HG03342 (cell line): Measurements from ENCODE around the gene ZBTB5.
"Not testable (repeated sequence)": the region's sequence is repeated elsewhere in the genome, so short reads cannot be mapped to it uniquely, and the experiment has no call there.

Source experiments
- ATAC-seq: cut with Tn5 transposase; IDR thresholded peaks from one replicate; pipeline ENCODE4 v1.9.1; 2021; ENCODE audit warnings: mild to moderate bottlenecking, moderate library complexity; ENCODE audit not compliant: unreplicated experiment

Gene ZBTB5

DNA sequence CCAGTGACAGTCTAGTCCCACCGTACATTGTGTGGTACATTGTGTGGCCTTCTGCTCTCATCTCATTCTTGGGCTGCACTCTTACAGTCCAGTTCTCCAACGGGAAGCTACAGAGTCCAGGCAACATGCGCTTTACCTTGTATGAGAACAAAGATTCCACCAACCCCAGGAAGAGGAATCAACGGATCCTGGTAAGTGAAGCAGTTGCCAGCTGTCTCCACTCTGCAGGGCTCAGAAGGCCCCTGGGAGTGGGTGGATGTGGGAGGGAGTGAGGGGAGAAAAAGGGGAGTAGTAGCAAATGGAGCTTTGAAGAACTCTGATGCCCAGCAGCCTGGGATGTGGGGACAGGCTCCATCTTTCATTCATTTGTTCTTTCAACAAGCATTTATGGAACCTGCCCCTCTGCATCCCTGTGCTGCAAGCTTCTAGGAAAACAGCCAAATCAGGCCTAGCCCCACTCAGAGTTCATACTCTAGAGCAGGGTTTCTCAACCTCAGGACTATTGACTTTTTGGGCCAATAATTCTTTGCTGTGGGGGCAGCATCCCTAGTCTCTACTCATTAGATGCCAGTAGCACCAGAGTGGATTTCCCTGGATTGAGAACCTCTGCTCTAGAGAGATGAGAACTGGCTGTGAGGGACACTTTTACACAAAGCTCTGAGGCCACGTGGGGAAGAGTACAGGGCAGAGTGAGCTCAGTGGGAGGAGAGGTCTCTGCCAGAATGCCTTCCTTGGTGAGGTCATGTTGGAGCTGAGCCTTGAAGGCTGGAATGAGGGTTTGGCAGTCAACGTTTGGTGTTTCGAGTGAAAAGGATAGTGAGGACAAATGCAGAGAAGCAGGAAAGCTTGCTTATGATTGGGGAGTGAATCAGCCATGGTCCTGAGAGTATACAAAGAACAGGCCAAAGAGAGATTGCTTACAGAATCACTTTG lies 21.6 kb upstream of the ZBTB5 start:
- ATAC-seq = no peak

DNA sequence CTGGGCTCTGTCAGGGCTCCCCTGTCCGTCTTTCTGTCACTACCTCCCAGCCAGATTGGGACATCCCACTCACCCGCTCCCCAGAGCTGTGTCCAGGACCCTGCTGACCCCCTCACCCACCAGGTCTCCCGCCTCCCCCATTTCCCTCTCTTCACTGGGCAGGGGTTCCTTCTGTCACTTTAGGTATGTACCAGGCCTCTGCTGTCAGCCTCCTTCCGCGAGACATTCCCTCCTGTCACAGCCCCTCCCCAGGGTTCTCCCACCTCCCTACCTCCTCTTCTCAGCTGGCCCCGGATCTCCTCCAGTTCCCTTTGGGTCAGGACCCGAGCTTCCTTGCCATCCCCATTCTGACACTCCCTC lies 21.0 kb upstream of the ZBTB5 start:
- no peak for ATAC-seq

DNA sequence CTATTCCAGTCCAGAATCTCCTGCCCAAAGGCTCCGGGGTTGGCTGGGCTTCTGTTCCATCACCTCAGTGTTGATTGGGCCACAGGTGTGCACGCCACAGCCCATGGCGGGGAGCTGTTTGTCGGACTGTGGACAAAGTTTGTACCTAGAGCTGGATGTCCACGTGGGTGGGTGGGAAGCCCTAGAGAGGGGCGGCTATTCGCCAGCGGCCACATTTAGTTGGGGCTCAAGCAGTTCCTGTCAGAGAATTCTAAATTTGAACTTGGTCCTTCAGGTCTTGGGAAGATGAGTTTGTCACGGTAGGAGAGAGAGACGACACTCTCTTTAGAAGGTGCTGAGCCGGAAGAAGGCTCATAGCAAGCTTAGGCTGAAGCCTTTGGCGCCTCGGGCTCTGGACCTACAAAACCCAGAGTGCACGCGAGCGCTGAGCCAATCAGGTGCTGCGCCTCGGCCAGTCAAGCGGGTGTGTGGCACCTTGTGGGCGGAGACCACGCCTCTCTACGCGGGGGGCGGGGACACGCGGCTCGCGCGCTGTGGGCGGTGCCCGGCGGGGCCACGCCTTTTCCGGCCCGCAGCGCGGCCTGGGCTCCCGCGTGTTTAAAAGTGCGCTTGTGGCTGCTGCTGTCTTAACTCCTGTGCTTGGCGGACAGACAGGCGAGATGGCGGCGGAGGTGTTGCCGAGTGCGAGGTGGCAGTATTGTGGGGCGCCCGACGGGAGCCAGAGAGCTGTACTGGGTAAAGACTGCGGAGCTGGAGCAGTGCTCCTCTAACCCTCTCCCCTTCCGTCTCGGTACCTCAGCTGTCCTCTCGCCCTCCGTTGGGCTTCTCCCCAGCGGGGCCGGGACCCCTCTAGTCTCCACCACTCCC lies 20.4 kb upstream of the ZBTB5 start, which contains the start of gene POLR1E:
POLR1E (plus strand) TSS at position 560 of the 867 bp plus-strand sequence; CDS start at position 660, 100 bp downstream.
- ATAC-seq = peak; percentile 93

DNA sequence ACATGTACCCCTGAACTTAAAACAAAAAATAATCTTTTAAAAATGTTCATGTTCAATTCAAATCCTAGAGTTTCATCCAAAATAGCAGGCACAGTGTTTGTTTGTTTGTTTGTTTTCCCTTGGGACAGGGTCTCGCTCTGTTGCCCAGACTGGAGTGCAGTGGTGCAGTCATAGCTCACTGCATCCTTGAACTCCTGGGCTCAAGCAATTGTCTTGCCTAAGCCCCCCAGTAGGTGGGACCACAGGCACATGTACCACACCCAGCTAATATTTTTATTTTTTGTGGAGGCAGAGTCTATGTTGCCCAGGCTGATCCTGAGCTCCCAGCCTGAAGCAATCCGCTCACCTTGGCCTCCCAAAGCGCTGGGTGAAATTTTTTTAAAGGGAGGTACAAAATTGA lies 15.5 kb upstream of the ZBTB5 start:
- no peak for ATAC-seq

DNA sequence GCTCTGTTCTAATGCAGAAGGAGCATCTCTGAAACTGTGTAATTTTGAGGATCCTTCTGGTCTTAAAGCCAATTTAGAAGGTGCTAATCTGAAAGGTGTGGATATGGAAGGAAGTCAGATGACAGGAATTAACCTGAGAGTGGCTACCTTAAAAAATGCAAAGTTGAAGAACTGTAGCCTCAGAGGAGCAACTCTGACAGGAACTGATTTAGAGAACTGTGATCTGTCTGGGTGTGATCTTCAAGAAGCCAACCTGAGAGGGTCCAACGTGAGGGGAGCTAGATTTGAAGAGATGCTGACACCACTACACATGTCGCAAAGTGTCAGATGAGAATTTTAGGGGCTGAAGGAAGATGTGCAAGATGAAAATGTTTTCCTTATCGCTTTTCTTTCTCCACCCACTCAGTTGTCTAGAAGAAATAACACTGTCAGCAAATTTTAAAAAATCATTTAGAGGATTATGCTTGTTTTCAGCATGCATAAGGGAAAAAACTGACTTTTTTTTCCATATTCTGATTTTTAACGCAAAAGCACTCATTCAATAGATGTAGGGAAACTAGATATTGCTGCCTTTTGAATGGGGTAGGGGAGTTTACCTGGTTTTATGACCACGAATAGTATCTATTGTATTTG lies 12.9 kb upstream of the ZBTB5 start:
- ATAC-seq = not testable (repeated sequence)

DNA sequence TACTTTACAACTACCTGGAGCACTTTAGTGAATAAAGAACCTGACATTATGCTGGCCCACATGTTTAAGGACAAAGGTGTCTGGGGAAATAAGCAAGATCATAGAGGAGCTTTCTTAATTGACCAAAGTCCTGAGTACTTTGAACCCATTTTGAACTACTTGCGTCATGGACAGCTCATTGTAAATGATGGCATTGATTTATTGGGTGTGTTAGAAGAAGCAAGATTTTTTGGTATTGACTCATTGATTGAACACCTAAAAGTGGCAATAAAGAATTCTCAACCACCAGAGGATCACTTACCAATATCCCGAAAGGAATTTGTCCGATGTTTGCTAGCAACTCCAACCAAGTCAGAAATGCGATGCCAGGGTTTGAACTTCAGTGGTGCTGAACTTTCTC lies 12.2 kb upstream of the ZBTB5 start:
- not testable (repeated sequence) for ATAC-seq

DNA sequence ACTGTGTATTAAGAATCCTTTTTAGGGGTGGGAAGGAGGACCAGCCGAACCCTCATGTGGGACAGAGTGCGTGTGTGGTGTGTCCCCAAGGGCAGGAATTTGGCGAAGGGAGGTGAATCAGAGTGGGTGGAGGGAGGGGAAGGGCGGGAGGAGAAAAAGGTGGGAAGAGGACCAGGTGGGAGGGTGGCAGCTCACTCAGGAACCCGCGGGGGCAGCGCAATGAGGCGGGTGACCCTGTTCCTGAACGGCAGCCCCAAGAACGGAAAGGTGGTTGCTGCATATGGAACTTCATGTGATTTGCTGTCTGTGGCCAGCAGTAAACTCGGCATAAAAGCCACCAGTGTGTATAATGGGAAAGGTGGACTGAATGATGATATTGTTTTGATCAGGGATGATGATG lies 11.7 kb upstream of the ZBTB5 start:
- ATAC-seq = no peak

DNA sequence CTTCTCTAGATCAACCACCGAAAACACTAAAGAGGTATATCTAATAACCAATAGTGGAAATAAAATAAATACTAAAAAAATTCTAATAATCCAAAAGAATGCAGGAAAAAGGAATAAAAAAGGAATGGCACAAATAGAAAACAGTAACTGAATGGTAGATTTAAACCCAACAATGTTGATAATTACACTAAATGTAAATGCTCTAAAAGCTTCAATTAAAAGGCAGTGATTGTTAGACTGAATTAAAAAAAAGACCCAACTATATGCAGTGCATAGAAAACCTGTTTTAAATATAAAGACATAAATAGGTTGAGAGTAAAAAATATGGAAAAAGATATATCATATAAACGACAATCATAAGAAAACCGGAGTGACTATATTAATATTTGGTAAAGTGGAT lies 9.2 kb upstream of the ZBTB5 start:
- ATAC-seq = no peak

DNA sequence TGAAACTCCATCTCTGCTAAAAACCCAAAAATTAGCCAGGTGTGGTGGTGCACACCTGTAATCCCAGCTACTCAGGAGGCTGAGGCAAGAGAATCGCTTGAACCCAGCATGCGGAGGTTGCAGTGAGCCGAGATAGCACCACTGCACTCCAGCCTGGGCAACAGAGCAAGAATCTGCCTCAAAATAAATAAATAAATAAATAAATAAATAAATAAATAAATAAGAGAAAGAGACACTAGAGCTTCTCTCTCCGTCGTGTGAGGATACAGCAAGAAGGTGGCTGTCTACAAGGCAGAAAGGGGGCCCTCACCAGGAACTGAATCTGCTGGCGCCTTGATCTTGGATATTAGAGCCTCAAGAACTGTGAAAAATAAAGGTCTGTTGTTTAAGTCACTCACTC lies 8.7 kb upstream of the ZBTB5 start:
- not testable (repeated sequence) for ATAC-seq

DNA sequence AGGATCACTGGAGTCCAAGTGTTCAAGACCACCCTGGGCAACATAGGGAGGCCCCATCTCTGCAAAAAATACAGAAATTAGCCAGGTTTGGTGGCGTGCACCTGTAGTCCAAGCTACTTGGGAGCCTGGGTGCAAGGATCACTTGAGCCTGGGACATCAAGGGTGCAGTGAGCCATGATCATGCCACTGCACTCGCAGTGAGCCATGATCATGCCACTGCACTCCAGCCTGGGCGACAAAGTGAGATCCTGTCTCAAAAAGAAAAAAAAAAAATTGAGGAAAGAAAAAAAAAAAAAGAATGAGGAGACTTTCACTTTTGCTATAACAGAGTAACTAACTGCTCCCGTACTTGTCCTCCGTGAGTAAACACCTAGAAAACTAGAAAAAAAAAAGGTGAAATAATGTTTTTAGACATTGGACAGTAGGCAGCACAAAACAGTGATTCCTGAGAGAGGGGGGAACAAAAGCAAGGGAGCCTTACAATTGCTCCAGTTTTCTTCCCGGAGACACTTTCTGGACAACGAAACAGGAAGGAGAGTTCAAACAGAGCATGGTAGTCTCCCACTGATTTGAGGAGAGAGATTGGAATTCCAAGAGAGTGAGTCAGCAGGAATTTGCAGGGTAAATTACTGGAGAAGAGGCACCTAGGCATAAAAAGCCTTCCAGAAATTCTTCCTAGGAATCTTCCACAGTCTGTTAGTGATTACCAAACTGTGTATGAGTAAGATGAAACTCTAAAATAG lies 6.9 kb upstream of the ZBTB5 start:
- no peak for ATAC-seq

DNA sequence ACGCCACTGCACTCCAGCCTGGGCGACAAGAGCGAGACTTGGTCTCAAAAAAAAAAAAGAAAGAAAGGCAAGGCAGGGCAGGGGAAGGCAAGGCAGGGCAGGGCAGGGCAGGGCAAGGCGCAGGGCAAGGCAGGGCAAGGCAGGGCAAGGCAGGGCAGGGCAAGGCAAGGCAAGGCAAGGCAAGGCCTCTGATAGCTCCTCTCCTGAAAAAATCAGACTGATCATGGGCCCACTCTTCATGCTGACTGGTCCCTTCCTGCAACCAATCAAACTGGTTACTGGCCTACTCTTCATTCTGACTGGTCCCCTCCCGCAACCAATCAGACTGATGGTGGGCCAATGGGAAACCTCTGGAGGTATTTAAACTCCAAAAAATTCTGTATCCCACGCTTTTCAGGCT lies 3.4 kb upstream of the ZBTB5 start:
- no peak for ATAC-seq

DNA sequence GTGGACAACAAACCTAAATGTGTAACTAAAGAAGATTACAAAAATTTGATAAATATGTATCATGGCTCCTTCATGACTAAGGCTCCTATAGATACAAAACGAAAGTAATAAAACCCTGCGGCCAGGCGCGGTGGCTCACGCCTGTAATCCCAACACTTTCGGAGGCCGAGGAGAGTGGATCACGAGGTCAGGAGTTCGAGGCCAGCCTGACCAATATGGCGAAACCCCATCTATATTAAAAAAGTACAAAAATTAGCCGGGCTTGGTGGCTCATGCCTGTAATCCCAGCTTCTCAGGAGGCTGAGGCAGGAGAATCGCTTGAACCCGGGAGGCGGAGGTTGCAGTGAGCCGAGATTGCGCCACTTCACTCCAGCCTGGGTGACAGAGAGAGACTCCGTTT lies 2.3 kb upstream of the ZBTB5 start:
- not testable (repeated sequence) for ATAC-seq

DNA sequence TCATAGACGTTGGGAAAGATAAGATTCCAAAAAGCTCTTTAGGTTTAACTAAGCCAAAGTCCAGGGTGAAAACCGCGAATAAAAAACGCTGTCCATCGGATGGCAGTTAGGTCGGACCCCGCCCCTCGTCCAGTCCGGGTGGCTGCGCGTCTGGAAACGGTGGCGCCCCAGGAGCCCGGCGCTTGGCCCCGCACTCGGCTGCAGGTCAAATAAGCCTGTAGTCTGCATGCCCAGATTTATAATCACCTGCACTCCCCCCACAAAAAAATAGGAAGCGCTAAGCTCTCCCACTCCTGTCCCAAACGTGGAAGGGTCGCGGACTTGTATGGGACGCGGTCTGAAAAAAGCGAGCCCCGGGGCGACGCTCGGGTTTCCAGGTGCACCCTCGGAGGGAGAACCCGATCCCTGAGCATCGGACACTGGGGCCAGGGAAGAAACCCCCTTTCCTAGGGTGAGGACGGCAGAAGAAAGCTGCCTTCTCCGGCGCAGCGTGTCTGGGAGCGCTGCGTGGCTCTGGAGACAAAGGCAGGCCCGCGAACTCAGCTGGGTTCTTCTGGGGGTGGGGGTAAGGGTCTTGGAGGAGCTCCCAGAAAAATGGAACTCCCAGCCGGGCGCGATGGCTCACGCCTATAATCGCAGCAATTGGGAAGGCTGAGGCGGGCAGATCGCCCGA lies 923 bp upstream of the ZBTB5 start:
- peak; percentile 3 for ATAC-seq

DNA sequence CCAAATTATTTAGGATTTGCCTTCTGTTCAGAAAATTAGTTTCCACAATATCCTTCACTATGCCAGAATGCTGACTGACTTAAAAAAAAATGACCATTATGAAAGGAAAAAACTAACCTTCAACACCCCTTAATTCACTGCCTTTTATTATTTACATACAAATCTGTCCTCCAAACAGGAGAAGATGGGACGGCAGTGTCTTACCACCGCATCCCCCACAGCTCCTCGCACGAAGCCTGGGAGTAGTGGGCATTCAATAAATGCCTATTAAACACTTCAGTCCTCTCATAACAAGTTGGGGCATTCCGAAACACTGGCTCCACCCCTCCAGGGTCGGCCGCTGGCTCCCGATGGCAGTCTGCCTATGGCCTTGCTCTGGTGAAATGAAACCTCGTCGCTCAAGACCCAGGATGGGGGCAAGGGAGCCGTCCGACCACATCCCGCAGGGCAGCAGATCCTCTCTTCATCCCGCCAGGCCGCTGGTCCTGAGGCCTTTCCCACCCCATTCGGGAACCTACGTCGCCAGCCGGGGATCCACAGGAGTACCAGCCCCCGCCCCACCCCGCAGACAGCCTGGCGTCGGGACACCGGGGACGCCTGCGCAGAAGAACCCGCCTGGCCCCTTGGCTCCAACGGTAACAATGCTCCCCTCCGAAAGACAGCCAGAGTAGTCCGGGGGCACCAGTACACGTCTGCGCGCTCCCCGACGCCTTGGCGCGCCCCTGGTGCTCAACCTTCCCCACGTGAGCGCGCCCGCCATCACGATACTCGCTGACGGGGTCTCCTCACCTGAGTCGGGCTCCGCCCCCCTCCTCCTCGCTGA lies 613 bp downstream of the ZBTB5 start:
- ATAC-seq = peak; percentile 32

DNA sequence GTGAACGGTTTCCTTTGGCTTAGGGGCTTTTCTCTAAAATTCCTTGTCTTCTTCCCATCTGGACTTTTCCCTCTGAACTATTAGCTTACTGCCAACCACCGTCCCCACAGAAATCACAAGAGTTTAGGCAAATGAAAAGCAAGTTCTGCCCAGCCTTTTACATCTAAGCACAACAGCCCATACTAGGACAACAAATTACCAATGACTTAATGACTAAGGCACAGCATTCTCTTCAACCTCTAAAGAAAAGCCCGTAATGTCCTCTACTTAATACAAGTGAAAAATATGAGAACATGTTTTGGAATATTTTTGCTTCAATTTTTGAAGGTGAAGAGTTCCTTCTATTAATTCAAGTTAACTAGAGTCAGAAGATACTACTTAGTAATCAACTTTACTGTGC lies 1.2 kb downstream of the ZBTB5 start:
- ATAC-seq = no peak

DNA sequence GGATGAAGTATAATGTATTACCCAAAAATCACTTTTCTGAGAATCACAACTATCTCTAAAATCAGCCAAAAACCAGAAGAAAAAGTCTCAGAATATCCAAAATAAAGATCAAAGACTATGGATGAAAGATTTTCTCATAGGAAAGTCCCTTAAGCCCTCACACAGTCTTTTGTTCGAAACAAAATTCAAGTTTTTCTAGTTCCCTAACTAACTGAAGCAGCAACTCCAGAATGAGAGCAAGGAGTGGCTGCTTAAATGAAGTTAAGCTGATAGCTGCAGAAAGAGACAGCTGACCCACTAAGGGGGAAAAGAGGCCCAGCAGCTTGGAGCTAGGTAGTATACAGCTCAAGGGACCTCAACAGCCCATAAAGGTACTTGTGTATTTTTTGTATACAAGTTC lies 8.4 kb downstream of the ZBTB5 start:
- no peak for ATAC-seq

DNA sequence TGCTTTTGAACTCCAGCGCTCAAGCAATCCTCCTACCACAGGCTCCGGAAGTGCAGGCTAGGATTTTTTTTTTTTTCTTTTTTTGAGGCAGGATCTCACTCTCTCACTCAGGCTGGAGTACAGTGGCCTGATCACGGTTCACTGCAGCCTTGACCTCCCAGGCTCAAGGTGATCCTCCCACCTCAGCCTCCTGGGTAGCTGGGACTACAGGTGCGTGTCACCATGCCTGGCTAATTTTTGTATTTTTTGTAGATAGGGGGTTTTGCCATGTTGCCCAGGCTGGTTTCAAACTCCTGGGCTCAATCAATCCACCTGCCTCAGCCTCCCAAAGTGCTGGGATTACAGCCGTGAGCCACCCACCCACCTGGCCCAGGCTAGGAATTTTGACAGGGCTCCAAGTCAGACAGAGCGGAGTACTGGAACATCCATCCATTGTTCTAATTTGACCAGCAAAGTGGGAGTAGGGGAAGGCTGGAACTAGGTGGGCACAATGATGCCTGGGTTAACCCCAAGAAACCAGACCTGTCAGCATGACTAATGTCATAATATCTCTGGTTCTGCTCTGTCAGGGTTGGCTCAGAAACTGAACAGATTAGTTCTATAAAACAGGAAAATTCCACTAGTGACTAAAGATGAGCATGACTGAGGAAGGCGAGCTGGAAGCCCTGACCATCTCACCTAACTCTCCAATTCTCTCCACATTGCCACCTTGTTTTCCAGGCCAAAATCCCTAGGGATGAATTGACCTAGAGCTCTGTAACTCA lies 9.2 kb downstream of the ZBTB5 start:
- no peak for ATAC-seq

DNA sequence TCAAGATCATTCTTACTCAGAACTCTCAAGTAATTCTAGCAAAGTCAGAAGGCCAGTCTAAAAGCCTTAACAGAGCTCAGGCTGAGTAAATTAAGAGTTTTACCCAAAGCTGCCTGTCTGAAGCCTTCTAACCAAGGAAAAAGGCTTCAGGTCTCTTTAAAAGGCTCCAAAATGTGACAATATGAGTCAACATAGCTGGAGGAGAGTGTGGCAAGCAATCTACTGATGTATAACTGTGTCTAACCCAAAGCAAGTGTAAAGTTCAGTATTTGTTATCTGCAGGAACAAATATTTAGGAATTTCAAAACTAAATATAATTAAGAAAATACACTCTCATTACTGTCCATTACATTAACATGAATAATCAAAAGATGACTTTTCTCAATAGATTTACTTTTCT lies 11.0 kb downstream of the ZBTB5 start:
- ATAC-seq = no peak

DNA sequence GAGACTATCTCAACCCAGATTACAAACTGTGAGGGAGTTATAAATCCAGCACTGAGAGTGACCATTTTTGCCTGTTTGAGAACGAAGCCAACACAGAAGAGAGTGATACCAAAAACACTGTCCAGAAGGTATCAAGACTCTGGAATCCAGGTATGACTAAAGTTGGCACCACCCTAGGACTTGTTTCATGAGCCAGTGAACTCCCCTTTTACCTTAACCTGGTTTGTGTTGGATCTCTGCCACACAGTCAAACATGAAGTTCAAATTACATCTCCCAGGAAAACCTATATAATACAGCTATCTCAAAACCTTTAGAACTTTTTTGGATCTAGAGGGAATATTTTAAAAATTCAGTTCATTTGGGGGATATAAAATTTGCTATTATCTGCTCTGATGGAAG lies 11.4 kb downstream of the ZBTB5 start:
- ATAC-seq = no peak
